Inflammatory macrophage treated with lipopolysaccharide for 4 hours (primary cell): ENCODE results near the gene IKZF4.
A peak's percentile ranks its signal among the peaks of the same experiment; 100 is the strongest.
"Not testable (repeated sequence)": the region's sequence is repeated elsewhere in the genome, so short reads cannot be mapped to it uniquely, and the experiment has no call there.

Source experiments
- DNase-seq: peaks from one replicate; pipeline ENCODE4 v3.0.0-alpha.2; 2020

Gene IKZF4

GRCh38 chr12:56041552-56042429 lies 20.9 kb downstream of the IKZF4 start, which contains the start of gene RPS26:
Gene RPS26 (plus strand): TSS chr12:56041918. CDS start chr12:56042167, 249 bp downstream.
- peak; percentile 95 for DNase-seq

- not testable (repeated sequence) for DNase-seq
These were observed 21.6 kb downstream of the IKZF4 start for GRCh38 chr12:56042430-56042813.

GRCh38 chr12:56042843-56043242 lies 22.0 kb downstream of the IKZF4 start:
- DNase-seq = no peak

GRCh38 chr12:56046027-56046780 lies 25.4 kb downstream of the IKZF4 start:
- DNase-seq = no peak

DNA sequence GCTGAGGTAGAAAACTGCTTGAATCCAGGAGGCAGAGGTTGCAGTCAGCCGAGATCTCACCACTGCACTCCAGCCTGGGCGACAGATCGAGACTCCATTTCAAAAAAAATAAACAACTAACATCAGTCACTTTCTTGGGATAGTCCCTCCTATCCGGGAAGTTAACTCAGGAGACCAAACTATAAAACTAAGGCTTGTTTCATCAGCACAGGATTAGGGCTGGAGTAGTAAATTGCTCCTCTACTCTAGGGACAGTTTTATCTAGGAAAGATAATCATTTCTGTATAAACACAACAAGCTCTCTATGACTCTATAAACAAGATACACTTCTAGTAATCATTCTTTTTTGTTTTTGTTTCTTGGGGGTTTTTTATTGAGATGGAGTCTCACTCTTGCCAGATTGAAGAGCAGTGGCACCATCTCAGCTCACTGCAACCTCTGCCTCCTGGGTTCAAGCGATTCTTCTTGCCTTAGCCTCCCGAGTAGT lies 32.6 kb downstream of the IKZF4 start:
- DNase-seq = no peak

DNA sequence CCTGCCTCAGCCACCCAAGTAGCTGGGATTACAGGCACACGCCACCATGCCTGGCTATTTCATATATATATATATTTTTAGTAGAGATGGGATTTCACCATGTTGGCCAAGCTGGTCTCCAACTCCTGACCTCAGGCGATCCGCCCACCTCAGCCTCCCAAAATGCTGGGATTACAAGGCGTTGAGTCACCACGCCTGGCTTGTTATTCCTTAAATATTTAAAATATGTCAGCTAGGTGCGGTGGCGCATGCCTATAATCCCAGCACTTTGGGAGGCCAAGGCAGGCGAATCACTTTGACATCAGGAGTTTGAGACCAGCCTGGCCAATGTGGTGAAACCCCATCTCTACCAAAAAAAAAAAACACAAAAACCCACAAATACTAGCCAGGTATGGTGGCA lies 39.1 kb downstream of the IKZF4 start:
- DNase-seq = not testable (repeated sequence)

DNA sequence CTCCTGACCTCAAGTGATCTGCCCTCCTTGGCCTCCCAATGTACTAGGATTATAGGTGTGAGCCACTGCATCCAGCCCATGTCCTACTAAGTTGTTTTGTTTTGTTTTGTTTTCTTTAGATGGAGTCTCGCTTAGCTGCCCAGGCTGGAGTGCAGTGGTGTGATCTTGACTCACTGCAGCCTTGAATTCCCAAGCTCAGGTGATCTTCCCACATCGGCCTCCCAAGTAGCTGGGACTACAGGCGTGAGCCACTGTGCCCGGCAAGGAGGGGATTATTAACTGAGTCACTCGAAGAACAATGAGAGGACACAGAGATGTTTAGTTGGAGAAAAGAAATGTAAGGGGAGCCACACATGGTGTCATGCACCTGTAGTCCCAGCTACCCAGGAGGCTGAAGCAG lies 41.1 kb downstream of the IKZF4 start:
- DNase-seq = no peak

- DNase-seq = no peak
These were observed 42.2 kb downstream of the IKZF4 start for GRCh38 chr12:56062996-56063395.

DNA sequence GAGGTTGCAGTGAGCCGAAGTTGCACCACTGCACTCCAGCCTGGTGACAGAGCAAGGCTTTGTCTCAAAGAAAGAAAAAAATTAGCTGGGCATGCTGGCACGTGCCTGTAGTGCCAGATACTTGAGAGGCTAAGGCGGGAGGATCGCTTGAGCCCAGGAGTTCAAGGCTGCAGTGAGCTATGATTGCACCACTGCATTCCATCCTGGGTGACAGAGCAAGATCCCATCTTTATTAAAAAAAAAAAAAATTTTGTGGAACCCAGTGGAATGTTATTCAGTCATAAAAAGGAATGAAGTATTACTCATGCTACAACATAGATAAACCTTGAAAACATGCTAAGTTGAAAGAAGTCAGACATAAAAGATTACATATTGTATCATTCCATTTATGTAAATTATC lies 50.8 kb downstream of the IKZF4 start:
- no peak for DNase-seq

- no peak for DNase-seq
These were observed 53.6 kb downstream of the IKZF4 start for GRCh38 chr12:56074396-56074795.

DNA sequence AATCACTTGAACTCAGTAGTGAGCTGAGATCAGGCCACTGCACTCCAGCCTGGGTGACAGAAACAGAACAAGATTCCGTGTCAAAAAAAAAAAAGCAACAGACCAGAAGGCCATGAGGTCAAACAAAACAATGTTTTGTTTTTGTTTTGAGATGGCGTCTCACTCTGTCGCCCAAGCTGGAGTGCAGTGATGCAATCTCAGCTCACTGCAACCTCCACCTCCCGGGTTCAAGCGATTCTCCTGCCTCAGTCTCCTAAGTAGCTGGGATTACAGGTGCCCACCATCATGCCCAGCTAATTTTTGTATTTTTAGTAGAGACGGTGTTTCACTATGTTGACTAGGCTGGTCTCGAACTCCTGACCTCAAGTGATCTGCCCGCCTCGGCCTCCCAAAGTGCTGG lies 57.1 kb downstream of the IKZF4 start:
- DNase-seq = not testable (repeated sequence)

- no peak for DNase-seq
These were observed 57.6 kb downstream of the IKZF4 start for GRCh38 chr12:56078427-56078826.

DNA sequence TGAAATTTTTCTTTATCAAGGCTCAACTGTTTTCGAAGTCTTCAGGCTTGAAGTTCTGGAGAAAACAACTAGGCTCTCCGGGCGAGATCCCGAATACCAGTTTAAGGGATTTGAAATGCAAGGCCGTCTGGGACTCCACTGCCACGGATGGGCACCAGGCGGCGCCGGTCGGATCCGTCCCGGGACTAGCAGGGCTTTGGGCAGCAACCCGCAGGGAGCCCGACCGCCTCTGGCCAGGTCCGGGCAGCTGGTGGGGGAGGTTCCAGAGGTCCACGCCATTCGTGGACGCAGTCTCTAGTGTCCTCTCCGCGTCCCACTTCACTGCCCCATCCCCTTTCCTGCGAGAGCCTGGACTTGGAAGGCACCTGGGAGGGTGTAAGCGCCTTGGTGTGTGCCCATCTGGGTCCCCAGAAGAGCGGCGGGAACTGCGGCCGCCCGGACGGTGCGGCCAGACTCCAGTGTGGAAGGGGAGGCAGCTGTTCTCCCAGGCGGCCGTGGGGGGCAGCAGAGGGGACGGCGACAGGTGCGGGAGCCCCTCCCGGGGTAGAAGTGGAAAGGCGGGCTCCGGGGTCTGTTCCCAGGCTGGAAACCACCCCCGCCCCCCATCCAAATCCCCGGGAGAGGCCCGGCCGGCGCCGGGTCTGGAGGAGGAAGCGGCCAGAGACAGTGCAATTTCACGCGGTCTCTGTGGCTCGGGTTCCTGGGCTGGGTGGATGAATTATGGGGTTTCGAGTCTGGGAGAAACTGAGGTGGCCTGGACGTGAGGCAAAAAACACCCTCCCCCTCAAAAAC lies 58.3 kb downstream of the IKZF4 start:
- peak; percentile 80 for DNase-seq

DNA sequence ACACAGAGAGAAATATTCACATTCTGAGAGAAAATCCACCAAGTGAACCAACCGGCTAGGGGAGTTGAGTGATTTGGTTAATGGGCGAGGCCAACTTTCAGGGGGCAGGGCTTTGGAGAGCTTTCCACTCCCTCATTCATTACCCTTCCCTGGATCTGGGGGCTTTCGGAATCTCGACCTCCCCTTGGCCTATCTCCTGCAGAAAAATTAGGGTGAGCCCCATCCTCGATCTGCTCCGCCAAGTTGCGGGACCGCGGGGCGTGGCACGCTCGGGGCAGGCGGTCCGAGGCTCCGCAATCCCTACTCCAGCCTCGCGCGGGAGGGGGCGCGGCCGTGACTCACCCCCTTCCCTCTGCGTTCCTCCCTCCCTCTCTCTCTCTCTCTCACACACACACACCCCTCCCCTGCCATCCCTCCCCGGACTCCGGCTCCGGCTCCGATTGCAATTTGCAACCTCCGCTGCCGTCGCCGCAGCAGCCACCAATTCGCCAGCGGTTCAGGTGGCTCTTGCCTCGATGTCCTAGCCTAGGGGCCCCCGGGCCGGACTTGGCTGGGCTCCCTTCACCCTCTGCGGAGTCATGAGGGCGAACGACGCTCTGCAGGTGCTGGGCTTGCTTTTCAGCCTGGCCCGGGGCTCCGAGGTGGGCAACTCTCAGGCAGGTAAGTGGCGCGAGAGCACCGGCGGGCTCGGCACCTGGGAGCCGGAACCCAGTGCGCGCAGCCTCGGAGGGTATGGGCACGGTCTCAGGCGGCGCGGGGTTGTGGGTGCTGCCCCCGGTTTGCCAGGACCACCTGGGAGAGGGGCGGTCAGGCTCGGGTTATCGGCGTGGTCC lies 59.1 kb downstream of the IKZF4 start, which contains the start of gene ERBB3:
ERBB3 (plus strand) TSS at position 443 of the 833 bp plus-strand sequence; CDS start at position 579, 136 bp downstream.
- DNase-seq = peak; percentile 68

DNA sequence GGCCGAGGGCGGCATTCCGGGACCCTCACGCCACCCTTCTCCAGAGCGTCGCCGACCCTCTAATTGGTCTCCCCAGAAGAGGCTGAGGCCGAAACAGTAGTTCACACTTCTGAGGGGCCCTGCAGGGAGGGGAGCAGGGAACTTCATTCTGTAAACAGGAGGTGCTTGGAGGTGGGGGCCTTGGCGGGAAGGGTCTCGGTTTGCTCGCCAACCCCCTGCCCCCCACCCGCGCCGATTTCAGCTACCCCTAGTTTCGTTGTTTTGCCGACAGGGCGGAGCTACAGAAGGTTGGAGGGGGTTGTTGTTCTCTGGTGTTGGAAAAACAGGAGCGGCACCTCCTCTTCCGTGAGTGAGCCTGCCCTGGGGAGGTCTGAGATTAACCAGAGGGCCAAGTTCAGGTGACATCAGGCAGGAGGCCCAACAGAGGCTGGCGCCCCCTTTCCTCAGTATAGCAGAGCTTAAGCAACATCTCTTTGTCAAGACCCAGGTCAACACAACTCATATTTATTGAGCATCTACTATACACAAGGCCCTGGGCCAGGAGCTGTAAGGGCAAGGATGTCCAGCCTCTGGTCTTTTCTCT lies 59.8 kb downstream of the IKZF4 start:
- no peak for DNase-seq

DNA sequence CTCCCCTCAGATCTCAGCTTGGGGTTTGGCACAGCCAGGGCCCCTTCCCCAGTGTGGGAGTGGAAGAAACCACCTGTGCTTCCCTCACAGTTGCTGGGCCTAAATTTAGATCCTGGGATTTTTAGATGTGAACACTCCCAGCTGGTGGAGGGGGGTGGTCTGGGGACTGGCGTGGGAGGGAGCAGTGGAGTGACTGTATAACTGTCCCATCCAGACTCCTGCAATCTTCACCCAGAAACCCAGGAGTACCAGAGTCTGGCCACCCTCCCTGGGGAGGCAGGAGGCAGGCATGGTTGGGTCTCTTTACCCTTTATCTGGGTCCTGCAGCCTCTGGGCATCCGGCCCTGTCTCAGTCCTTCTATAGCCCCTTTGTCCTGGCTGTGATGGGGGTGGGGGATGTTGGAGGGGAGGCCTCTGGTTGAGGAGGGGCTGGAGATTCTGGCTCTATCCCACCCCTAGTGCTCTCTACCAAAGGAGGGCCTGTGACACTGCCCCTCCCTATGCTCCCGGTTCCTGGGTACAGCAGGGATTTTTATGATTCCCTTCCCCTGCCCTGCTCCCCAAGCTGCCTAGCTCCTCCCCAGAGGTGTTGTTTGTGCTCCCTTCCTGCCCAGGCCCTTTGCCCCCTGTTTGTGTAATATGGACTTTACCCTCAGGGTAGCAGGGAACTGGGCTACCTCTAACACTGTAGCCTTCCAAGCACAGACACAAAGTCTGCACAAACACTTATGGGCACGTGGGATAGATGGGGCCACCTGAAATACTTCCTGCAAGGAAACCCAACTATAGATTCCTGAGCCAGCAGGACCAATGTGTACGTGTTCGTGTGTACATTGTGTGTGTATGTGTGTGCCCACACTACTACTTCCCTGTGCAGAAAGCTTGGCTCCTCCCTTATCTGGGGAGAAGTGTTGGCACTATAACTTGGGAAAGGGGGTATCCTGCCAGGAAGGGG lies 60.8 kb downstream of the IKZF4 start:
- no peak for DNase-seq

GRCh38 chr12:56082382-56082781 lies 61.5 kb downstream of the IKZF4 start:
- no peak for DNase-seq

- DNase-seq = no peak
These were observed 62.1 kb downstream of the IKZF4 start for GRCh38 chr12:56082967-56083366.

DNA sequence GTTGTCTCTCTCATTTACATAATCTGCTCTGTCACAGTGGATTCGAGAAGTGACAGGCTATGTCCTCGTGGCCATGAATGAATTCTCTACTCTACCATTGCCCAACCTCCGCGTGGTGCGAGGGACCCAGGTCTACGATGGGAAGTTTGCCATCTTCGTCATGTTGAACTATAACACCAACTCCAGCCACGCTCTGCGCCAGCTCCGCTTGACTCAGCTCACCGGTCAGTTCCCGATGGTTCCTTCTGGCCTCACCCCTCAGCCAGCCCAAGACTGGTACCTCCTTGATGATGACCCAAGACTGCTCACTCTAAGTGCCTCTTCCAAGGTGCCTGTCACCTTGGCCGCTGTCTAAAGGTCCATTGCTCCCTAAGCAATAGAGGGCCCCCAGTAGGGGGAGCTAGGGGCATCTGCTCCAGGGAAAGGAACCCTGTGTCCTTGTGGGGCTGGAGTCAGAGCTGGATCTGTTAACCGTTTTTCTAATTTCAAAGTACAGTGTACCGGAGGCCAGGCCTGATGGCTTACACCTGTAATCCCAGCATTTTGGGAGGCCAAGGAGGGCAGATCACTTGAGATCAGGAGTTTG lies 64.2 kb downstream of the IKZF4 start:
- peak; percentile 42 for DNase-seq

DNA sequence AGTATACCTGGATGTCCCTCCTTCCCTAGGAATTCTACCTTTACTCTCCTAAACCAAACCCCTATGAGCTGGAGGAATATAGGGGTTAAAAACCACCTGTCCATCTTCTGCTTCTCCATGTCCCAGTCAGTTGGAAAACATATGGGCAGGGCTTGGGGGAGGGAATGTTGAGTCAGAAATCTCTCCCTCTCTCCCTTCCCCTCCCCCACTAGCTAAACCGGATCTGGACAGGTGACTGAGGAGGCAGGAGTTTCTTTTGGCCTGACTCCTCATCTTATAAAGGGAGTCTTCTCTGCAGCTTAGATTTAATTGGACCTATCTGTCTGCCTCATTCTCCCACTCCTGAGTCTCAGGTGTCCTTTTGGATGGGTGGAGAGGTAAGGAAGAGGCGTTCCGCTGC lies 65.3 kb downstream of the IKZF4 start:
- DNase-seq = no peak
